ENCODE results near the gene CFAP410. TPM values are rescaled to one million over a fixed set of nuclear protein-coding genes. Genes with fewer than 3 reads are reported as not detected.

Gene CFAP410
- total and polyA plus RNA-seq, 2 of the 13 experiments (the other 11 are each of a cell fraction or from before 2014, with no cell fraction given), result 8.0 to 20.1 TPM

GRCh38 chr21:44303490-44303981 is 35.7 kb downstream of the CFAP410 start (continued):
- TF ChIP-seq, protein P1, sequence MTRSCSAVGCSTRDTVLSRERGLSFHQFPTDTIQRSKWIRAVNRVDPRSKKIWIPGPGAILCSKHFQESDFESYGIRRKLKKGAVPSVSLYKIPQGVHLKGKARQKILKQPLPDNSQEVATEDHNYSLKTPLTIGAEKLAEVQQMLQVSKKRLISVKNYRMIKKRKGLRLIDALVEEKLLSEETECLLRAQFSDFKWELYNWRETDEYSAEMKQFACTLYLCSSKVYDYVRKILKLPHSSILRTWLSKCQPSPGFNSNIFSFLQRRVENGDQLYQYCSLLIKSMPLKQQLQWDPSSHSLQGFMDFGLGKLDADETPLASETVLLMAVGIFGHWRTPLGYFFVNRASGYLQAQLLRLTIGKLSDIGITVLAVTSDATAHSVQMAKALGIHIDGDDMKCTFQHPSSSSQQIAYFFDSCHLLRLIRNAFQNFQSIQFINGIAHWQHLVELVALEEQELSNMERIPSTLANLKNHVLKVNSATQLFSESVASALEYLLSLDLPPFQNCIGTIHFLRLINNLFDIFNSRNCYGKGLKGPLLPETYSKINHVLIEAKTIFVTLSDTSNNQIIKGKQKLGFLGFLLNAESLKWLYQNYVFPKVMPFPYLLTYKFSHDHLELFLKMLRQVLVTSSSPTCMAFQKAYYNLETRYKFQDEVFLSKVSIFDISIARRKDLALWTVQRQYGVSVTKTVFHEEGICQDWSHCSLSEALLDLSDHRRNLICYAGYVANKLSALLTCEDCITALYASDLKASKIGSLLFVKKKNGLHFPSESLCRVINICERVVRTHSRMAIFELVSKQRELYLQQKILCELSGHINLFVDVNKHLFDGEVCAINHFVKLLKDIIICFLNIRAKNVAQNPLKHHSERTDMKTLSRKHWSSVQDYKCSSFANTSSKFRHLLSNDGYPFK (CRISPR knock-in tag; IDR thresholded peaks at IDR 0.05; ENCODE audit: borderline replicate concordance), result no peak
- no peak for TF ChIP-seq MTF1 (CRISPR knock-in tag; IDR thresholded peaks at IDR 0.05)
- TF ChIP-seq ADNP (CRISPR knock-in tag; IDR thresholded peaks at IDR 0.05), result no peak
- no peak for TF ChIP-seq ZNF543 (CRISPR knock-in tag; IDR thresholded peaks at IDR 0.05)
- TF ChIP-seq, protein P2, sequence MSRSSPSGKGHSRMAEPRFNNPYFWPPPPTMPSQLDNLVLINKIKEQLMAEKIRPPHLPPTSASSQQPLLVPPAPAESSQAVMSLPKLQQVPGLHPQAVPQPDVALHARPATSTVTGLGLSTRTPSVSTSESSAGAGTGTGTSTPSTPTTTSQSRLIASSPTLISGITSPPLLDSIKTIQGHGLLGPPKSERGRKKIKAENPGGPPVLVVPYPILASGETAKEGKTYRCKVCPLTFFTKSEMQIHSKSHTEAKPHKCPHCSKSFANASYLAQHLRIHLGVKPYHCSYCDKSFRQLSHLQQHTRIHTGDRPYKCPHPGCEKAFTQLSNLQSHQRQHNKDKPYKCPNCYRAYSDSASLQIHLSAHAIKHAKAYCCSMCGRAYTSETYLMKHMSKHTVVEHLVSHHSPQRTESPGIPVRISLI (CRISPR knock-in tag; IDR thresholded peaks at IDR 0.05; ENCODE audit: borderline replicate concordance), result peak; percentile 73; the same call in 1 of the 2 replicates
- TF ChIP-seq, protein P3, sequence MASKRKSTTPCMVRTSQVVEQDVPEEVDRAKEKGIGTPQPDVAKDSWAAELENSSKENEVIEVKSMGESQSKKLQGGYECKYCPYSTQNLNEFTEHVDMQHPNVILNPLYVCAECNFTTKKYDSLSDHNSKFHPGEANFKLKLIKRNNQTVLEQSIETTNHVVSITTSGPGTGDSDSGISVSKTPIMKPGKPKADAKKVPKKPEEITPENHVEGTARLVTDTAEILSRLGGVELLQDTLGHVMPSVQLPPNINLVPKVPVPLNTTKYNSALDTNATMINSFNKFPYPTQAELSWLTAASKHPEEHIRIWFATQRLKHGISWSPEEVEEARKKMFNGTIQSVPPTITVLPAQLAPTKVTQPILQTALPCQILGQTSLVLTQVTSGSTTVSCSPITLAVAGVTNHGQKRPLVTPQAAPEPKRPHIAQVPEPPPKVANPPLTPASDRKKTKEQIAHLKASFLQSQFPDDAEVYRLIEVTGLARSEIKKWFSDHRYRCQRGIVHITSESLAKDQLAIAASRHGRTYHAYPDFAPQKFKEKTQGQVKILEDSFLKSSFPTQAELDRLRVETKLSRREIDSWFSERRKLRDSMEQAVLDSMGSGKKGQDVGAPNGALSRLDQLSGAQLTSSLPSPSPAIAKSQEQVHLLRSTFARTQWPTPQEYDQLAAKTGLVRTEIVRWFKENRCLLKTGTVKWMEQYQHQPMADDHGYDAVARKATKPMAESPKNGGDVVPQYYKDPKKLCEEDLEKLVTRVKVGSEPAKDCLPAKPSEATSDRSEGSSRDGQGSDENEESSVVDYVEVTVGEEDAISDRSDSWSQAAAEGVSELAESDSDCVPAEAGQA (IDR thresholded peaks at IDR 0.05; ENCODE audit: low read depth), result 0 out of 2 replicates have a peak, but pooled peaks have one; percentile 20
- TF ChIP-seq, protein P3 (CRISPR knock-in tag; IDR thresholded peaks at IDR 0.05; ENCODE audit: borderline replicate concordance), result no peak
- TF ChIP-seq, protein P4, sequence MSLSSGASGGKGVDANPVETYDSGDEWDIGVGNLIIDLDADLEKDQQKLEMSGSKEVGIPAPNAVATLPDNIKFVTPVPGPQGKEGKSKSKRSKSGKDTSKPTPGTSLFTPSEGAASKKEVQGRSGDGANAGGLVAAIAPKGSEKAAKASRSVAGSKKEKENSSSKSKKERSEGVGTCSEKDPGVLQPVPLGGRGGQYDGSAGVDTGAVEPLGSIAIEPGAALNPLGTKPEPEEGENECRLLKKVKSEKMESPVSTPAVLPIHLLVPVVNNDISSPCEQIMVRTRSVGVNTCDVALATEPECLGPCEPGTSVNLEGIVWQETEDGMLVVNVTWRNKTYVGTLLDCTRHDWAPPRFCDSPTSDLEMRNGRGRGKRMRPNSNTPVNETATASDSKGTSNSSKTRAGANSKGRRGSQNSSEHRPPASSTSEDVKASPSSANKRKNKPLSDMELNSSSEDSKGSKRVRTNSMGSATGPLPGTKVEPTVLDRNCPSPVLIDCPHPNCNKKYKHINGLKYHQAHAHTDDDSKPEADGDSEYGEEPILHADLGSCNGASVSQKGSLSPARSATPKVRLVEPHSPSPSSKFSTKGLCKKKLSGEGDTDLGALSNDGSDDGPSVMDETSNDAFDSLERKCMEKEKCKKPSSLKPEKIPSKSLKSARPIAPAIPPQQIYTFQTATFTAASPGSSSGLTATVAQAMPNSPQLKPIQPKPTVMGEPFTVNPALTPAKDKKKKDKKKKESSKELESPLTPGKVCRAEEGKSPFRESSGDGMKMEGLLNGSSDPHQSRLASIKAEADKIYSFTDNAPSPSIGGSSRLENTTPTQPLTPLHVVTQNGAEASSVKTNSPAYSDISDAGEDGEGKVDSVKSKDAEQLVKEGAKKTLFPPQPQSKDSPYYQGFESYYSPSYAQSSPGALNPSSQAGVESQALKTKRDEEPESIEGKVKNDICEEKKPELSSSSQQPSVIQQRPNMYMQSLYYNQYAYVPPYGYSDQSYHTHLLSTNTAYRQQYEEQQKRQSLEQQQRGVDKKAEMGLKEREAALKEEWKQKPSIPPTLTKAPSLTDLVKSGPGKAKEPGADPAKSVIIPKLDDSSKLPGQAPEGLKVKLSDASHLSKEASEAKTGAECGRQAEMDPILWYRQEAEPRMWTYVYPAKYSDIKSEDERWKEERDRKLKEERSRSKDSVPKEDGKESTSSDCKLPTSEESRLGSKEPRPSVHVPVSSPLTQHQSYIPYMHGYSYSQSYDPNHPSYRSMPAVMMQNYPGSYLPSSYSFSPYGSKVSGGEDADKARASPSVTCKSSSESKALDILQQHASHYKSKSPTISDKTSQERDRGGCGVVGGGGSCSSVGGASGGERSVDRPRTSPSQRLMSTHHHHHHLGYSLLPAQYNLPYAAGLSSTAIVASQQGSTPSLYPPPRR (CRISPR knock-in tag; IDR thresholded peaks at IDR 0.05; ENCODE audit: borderline replicate concordance), result no peak
- TF ChIP-seq DNMT3B (CRISPR knock-in tag; conservative IDR thresholded peaks at IDR 0.05), result no peak
- no peak for TF ChIP-seq ATF1 (CRISPR knock-in tag; IDR thresholded peaks at IDR 0.05)
- TF ChIP-seq CEBPG (CRISPR knock-in tag; IDR thresholded peaks at IDR 0.05), result peak; percentile 34; the same call in 1 of the 2 replicates
- no peak for TF ChIP-seq HOXA5 (CRISPR knock-in tag; IDR thresholded peaks at IDR 0.05)
- TF ChIP-seq CENPX (CRISPR knock-in tag; IDR thresholded peaks at IDR 0.05), result no peak
- TF ChIP-seq SIX1 (CRISPR knock-in tag; IDR thresholded peaks at IDR 0.05; ENCODE audit: borderline replicate concordance), result no peak
